ENCODE data around the gene ARMS2.

- TF ChIP-seq CTCF (IDR thresholded peaks at IDR 0.05) = no peak
- TF ChIP-seq POLR2A (IDR thresholded peaks at IDR 0.05) = no peak
Measured at GRCh38 chr10:122474131-122474818, 19.8 kb downstream of the ARMS2 start.

All from suprapubic skin (tissue), 3 donors.